ENCODE measurements around the gene IGDCC3.

IGDCC3 gene

GRCh38 chr15:65375871-65376607, 1.8 kb downstream of the IGDCC3 start:
- no peak for DNase-seq (ENCODE audit: low read depth, low spot score)
- H3K4me3 ChIP-seq (ENCODE audit: low read length) = no peak overlapping the region

DNA sequence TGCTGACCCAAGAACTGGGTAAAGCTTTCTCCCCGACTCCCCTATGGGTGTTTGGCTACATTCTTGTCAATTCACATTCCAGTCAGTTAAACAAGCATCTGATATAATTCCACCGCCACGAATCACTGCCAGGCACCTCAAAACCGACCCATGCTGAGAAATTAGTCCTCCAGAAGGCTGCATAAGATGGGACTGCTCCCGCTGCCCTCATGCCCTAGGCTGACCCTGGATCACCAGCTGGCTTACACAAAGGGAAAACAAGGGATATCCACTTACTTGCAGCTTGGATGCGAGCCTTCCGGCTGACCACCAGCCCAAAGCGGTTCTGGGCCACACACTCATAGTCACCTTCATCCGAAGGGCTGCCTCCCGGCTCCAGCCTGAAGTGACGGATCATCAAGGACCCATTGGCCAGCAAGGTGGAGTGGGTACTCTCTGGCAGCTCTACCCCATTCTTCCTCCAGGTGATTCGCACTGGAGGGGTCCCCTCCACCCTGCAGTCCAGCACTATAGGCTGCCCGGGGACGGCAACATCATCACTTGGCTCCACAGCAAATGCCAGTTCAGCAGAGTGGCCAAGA, 2.9 kb downstream of the IGDCC3 start:
- no peak overlapping the region for H3K4me3 ChIP-seq (ENCODE audit: low read length)

DNA sequence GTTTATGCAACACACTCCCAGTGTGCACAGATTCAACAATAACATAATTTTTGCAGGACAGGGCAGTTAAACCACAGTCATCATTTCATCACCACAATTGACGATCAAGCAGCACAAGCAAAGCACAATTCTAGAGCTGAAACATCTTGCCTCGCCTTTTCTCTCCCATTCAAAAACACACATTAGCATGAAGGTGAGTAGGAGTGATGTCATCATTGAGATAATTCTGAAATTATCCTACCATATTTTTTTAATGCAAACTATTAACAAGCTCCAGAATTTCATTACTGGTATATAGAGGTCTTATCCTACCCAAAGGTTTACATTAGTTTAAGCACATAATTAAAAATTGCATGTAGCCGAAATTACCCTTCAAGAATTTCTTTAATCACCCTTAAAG, 3.5 kb downstream of the IGDCC3 start:
- H3K4me3 ChIP-seq (ENCODE audit: low read length) = no peak overlapping the region

More for the DNA sequence above, 2.9 kb downstream of the IGDCC3 start:
- DNase-seq (ENCODE audit: low read depth, low spot score) = no peak

DNA sequence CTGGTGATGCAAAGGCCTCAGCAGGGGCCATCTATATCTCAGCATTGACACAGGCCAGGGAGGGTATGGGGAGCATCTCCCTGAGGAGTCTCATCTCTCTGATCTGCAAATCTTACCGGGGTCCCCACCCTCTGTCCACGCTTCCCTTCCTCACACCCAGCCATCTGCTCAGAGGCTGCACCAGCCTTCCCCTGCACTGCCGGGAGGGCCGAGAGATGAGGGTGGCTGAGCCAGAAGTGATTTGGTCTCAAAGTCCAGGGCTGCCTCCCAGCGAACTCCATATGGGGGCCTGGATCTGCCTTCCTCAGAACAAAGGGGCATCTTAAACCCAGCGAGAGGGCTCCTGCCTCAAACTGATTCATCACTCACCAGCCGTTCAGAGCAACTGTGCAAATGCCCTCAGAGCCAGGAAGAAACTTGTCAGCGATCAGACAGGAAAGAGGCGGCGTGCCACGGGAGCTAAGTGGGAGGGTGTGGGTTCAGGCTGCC, 4.6 kb downstream of the IGDCC3 start:
- no peak for DNase-seq (ENCODE audit: low read depth, low spot score)
- no peak overlapping the region for H3K4me3 ChIP-seq (ENCODE audit: low read length)

More for the DNA sequence above, 3.5 kb downstream of the IGDCC3 start:
- DNase-seq (ENCODE audit: low read depth, low spot score) = no peak

DNA sequence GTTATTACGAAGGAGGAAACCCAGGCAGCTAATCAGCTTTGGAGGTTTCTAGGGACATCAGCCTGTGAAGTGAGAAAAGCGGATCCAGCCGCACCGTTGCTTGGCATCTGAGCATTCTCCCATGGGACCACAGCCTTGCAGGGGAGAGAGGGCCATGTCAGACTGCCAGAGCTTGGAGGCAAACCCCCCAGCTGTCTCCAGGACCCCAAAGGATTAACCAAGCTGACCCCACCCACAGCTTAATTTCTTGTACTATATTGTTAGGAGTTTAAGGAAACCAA, 5.1 kb downstream of the IGDCC3 start:
- no peak for DNase-seq (ENCODE audit: low read depth, low spot score)
- H3K4me3 ChIP-seq (ENCODE audit: low read length) = no peak overlapping the region

- H3K4me3 ChIP-seq (ENCODE audit: low read length) = no peak overlapping the region
- no peak for DNase-seq (ENCODE audit: low read depth, low spot score)
These were observed 5.6 kb downstream of the IGDCC3 start for GRCh38 chr15:65371976-65372786.

DNA sequence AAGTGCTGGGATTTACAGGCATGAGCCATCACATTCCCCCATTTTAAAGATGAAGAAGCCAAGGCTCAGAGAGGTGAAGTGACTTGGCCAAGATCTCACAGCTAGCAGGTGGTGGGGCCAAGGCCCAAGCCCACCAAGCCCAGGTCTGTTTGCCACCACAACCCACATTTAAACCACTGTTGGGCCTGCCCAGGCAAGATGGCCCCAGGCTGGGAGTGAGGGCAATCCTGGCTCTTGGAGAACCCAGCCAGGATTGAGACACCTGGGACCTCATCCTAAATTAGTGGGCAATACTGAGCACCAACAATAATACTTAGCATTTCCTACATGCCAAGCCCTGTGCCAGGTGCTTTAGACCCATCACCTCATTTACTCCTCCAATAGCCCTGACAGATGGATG, 6.9 kb downstream of the IGDCC3 start:
- DNase-seq (ENCODE audit: low read depth, low spot score) = no peak
- H3K4me3 ChIP-seq (ENCODE audit: low read length) = no peak overlapping the region

- DNase-seq (ENCODE audit: low read depth, low spot score) = no peak
- no peak overlapping the region for H3K4me3 ChIP-seq (ENCODE audit: low read length)
These were observed 8.2 kb downstream of the IGDCC3 start for GRCh38 chr15:65369651-65370050.

GRCh38 chr15:65369212-65369547, 8.6 kb downstream of the IGDCC3 start:
- H3K4me3 ChIP-seq (ENCODE audit: low read length) = no peak overlapping the region

DNA sequence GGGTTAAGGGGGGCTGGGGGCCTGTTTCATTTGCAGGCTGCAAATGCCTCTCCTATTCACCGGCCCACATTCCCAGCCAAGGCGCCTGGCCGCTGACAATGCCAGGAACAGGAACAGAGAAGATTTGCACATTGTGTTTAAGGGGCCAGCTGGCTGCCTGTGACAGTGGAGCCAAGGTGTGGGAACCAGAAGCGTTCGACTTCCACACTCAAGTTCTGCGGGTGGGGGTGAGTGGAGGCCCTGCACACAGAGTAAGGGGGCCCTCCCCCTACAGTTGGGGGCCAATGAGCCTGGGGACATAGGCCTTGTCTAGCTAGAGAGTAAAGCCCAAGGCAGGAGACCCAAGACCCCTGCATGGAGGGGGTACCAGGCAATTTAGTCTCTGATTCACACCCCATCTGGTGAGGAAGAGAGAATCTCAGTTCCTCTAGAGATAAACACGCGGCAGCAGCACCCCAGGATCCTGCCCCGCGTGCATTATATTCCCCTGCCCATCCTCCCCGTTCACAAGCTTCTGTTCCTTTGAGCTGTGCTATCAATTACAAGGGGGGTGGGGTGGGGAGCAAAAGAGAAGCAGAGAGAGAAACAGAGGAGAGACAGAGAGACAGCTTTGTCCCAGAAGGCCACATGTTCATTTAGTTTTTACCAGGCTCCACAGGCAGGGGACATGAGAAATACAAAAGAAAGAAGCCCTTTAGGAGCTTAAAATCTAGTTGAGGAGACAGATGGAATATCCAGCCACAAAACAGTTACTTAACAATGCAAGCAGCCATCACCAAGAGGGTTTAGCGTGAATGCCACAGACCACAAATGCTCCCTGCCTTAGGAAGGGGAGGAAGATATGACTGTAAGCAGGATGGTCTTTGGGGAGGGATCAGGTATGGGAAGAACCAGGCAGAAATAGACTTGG, 9.2 kb downstream of the IGDCC3 start:
- DNase-seq (ENCODE audit: low read depth, low spot score) = no peak
- H3K4me3 ChIP-seq (ENCODE audit: low read length) = no peak overlapping the region

More at GRCh38 chr15:65369212-65369547, 8.6 kb downstream of the IGDCC3 start:
- DNase-seq (ENCODE audit: low read depth, low spot score) = no peak

GRCh38 chr15:65366122-65366892, 11.5 kb downstream of the IGDCC3 start:
- H3K4me3 ChIP-seq (ENCODE audit: low read length) = no peak overlapping the region
- DNase-seq (ENCODE audit: low read depth, low spot score) = no peak

DNA sequence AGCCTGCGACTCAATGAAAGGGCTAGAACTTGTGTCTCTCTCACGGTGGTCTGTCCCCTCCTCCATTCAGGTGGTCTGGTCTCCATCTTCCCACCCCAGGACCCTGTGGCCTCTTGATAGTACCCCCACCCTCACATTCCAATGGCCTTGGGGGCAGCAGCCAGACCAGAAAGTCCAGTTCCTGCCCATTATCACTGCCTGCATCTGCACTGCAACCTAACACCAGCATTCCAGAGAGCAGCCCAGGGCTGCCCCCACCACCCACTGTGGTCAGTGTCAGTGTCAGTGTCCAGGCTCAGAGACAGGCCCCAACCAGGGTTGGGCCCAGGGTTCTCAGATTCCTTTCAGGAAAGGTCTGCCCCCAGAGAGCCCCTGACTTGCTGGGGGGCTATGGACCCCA, 12.6 kb downstream of the IGDCC3 start:
- H3K4me3 ChIP-seq (ENCODE audit: low read length) = no peak overlapping the region
- no peak for DNase-seq (ENCODE audit: low read depth, low spot score)

DNA sequence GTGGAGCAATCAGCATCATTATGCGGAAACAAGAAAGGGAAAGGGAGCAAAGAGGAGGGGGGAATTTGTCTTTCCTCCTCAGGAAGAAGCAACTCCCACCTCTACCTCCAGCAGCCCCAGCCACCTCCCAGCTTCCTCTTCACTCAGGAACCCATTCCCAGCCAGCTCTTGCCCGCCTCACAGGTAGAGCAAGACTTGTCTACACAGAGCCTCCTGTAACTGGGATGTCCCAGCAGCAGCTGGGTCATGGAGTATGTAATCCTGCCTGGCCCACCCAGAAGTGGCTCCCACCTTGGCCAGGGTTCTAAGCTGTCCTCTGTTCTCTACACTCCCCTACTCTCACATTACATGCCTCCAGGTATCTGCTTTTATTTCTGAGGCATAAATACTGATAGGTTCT, 14.0 kb downstream of the IGDCC3 start:
- no peak for DNase-seq (ENCODE audit: low read depth, low spot score)
- no peak overlapping the region for H3K4me3 ChIP-seq (ENCODE audit: low read length)

DNA sequence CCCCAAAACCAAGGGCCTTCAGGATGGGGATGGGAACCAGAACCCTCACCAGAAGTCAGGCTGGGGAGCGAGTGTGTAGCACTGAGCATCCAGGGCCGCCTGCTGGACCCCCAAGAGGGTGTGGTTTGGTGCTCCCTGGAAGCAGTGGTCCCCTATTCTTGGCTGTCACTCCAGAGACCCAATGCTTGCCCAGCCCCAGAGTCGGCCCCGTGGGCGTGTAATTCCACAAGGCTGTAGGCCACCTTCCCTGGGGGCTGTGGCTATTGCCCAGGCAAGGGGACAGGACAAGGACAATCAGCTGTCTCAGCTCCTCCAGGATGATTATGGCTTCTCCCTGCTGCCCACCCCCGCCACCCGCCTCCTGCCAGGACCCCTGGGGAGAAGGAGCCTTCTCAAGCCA, 14.5 kb downstream of the IGDCC3 start:
- DNase-seq (ENCODE audit: low read depth, low spot score) = no peak
- no peak overlapping the region for H3K4me3 ChIP-seq (ENCODE audit: low read length)

DNA sequence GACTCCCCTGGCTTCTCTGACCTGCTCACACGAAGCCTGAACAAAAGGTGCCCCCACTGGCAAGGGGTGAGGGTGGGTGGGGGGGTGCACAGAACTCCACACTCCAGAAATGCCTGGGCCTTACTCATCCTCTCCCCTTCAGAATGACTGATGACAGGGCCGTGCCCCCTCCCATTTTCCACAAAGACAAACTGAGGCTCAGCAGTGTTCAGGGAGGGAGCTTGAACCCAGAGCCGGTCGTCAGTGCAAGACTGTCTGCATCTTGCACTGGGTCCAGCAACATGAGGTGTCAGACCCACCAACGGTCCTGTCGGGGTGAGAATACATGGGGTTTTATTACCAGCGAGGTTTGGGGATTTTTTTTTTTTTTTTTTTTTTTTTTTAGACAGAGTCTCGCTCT, 15.3 kb downstream of the IGDCC3 start:
- H3K4me3 ChIP-seq (ENCODE audit: low read length) = no peak overlapping the region
- no peak for DNase-seq (ENCODE audit: low read depth, low spot score)

GRCh38 chr15:65361708-65362459, 15.9 kb downstream of the IGDCC3 start:
- no peak for DNase-seq (ENCODE audit: low read depth, low spot score)
- H3K4me3 ChIP-seq (ENCODE audit: low read length) = no peak overlapping the region

- no peak for DNase-seq (ENCODE audit: low read depth, low spot score)
- H3K4me3 ChIP-seq (ENCODE audit: low read length) = no peak overlapping the region
These were observed 17.3 kb downstream of the IGDCC3 start for GRCh38 chr15:65360506-65360905.

DNA sequence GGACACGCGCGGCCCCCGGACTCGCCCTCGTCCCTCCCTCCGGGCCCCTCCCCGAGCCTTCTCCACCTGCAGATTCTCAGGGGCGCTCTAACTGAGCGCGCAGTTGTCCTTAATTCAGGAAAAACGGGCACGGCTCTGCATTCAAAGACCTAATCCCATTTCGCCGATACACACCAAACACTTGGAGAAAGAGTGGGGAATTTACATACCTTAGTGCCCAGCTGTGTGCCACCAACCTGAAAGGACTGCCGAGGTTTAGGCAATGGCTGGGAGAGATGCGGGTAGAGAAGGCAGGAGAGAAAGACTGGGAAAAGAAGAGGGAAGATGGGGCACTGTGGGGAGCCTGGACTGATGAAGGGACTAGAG, 21.8 kb downstream of the IGDCC3 start:
- no peak overlapping the region for H3K4me3 ChIP-seq (ENCODE audit: low read length)
- DNase-seq (ENCODE audit: low read depth, low spot score) = no peak

All from Jurkat, Clone E6-1 (cell line).